Activated CD8-positive, alpha-beta memory T cell treated with anti-CD3 and anti-CD28 coated beads, Interleukin-2, amount 50 U/mL, for 24 hours (primary cell): ENCODE measurements around the gene DGCR2.
"Not testable (repeated sequence)": the region's sequence is repeated elsewhere in the genome, so short reads cannot be mapped to it uniquely, and the experiment has no call there.

Source experiments
- DNase-seq: peaks from one replicate; pipeline ENCODE4 v3.0.0-alpha.2; 2020; ENCODE audit errors: extremely low read depth

DGCR2 gene

DNA sequence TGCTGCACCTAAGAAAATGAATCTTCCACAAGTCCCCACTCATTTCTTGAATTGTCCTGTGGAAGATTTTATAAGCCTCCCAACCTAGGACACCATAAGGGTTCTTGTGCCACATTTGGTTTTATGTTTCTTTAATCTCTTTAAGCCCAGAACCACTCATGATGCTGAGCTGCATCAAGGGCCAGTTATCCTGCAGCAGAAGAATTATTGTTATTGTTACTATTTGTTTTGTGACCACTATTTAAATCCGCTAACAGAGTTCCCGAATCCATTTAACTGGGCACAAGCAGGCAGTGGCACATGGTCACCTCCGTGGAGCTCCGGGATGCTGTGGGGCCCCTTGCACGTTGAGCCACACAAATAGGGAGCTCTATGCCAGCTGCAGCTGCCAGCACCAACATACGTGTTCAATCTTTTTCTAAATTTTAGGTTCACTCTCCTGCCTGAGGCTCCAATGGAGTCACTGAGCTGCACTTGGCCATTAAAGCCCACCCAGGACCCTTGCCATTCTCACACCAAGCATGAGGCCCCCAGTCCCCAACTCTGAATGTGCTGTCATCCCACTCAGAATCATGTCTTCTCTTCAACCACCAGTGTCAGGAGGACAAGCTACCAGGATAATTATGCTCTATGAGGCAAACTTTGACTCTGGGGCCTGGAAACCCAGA, 60.6 kb downstream of the DGCR2 start:
- DNase-seq = no peak

DNA sequence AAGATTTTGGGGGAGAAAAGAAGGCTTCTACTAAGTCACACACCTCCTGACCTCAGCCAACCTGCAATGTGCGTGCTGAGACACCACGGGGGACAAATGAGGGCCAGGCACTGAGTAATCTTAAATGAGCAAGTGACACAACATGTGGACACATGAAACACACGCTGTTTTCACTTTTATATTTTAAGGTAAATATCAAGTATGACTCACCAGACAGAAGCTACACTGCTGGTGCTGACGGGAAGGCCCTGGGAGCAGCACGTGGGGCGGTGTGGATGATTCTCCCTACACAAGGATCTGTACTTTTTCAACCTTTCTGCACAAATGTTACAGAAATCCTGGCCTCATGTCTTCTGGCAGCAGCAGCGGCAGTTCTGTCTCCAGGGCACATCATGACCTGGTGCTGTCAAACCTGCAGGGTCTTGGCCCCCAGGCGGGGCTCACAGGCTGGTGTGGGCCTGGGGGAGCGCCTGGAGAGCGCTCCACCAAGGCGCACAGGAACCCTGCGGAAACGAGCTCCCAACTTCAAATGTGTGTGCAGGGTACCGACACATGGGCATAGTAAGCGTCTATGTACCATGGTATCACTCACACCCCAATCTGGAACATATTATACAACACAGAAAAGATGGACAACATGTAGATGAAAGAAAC, 61.7 kb downstream of the DGCR2 start:
- no peak for DNase-seq

DNA sequence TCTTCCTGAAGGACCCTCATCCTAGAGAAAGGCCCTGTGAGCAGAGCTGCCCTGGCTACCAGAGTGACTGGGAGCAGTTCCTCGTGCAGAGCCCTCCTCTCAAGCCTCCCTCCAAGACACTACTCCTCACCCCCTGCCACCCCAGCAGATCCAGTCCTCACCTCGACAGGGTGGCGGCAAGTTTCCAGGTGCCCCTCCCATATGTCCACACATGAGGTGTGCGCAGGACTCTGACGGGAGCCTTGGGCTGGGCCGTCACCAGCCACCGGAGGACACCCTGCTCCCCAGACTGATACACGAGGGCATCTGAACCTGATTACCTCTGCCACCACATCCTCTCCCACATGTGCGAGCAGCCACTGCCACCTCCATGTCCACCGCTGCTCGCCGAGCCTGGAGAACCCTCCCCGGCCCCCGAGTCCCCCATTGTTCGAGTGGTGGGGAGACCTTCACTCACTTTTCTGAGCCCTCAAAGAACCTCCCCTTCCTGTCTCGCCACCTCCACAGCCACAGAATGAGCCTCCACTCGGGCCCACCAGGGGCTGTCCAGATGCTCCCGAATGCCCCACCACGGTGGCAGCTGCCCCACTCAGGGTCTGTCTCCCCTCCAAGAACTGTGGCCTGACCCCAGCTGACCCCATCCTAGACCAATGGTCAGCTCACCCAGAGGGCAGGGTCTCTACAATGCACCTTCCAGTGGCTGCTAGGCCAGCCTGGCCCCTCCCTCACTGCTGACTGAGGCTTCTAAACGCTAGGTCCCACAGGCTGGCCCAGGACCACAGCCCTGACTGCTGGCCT, 62.5 kb downstream of the DGCR2 start:
- no peak for DNase-seq

DNA sequence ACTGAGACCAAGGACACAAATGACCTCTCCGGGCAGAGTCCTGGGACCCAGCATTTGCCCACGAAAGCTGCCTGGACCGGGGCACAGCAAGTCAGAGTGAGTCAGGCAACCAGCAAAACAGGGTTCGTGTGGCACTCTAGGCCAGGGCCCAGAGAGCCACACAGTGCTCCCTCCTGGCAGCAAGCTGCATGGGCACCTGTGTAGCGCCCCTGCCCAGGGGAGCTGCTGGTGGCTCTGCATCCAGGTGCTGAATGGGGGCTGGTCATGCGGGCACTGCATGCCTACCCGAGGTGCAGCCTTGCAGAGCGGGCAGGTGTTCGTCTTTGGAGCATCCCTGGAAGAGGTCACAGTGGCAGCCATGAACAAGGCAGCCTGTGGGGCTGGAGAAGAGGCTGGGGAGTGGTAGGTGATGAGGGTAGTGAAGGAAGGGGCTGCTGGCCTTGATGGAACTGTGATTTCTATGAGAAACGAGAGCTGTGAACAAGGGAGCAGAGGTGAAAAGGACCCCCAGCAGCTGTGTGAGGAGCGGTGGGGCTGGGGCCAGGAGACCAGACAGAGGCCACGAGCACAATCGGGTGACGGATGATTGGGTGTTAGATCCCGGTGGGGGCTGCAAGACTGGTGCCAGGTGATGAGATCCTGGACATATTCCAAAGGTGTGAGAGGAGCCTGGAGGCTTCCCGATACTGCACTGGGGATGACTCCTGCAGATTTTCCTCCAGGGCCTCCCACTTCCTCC, 63.3 kb downstream of the DGCR2 start:
- DNase-seq = no peak

DNA sequence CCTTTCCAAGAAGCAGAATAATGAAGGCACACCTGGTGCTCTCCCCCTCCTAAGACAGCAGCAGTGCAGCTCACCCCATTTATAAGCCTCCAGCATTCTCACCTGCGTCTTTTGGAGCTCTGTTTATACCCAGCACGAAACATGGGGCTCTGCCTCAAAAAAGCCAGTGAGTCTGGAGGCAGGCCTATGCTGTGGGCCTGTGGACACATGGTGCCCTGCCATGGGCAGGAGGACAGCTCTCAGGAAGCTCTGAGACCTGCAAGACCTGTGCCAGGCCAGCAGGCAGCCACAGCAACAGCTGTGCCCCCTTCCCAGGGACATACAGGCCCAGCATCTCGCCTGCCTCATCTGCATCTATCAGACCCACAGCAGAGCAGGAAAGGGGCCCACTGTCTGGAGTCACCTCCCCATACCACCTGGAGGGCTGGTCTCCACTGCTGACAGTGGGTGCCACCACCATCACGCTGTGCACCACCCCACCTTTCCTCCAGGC, 64.2 kb downstream of the DGCR2 start:
- no peak for DNase-seq

DNA sequence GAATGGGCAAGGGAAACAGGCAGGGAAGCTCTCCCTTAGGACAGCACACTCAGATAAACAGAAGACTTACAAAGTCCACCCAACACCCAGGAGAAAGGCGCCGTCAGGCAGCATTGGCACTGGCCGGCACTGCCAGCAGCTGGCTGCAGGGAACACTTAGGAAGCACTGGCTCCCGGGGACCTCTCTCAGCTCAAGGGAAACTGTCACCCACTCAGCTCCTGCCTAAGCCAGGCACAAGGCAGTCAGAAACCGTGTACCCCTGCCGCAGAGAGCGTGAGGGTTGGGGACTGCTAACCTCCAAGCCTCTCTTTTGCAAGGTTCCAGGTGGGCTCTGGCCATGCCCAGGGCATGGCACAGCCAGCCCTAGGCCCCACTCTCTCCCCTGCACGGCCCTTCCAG, 64.7 kb downstream of the DGCR2 start:
- DNase-seq = no peak

DNA sequence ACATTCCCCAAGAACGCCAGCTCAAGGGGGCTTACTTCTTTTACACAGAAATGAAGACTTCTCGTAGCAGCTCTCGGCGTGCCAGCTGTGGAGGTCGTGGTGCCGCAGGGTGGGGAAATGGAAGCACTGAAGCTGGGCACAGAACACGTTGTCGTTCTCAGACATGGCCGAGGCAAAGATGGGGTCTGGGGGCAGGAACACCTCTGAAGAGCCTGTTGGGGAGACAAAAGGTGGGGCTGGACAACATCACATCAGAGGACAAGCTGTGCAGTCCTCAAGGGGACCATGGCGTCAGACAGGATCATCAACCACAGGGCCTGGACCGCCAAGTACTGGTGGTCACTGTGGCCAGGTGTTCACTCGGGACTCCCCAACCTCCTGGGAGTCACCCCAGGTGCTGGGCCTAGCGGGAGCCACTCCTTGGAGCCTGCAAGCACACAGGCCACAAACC, 65.2 kb downstream of the DGCR2 start:
- DNase-seq = no peak

DNA sequence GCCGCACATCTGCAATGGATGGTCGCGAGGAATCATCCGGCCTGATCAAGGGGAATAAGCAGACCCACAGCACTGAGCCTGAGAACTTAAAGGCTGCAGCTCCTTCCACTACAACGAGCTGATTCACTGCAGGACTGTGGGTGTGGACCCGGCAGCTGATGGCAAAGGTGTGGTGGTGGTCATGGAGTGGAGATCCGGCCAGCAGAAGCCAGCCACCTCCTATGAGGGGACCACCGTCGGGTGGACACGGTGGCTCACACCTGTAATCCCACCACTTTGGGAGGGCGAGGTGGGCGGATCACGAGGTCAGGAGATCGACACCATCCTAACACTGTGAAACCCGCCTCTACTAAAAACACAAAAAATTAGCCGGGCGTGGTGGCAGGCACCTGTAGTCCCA, 66.4 kb downstream of the DGCR2 start:
- no peak for DNase-seq

DNA sequence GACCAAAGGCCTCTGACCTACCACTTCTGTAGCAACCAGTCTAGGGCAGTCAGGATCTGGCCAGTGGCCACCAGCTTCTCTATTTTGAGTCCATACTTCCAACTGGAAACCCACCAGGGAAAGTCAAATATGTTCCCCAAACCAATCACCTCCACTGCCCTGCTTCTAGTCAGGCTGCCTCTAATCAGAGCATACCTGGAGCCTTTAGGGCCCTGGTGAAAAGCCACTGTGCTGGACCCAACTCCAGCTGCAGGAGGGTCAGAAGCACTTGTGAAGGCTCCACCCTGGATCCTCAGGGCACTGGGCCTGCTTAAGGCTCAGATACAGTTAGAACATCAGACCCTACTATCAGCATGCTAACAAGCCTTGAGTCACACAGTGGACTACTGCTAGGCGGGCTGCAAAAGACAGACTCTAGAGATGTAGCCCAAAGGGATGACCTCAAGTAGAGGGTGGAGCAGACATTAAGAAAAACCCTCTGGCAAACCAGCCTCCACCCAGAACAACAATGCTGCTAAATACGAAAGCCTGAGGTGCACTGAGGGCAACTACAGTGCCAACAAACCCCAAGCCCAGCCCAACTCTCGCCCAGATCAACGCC, 69.2 kb downstream of the DGCR2 start:
- no peak for DNase-seq

DNA sequence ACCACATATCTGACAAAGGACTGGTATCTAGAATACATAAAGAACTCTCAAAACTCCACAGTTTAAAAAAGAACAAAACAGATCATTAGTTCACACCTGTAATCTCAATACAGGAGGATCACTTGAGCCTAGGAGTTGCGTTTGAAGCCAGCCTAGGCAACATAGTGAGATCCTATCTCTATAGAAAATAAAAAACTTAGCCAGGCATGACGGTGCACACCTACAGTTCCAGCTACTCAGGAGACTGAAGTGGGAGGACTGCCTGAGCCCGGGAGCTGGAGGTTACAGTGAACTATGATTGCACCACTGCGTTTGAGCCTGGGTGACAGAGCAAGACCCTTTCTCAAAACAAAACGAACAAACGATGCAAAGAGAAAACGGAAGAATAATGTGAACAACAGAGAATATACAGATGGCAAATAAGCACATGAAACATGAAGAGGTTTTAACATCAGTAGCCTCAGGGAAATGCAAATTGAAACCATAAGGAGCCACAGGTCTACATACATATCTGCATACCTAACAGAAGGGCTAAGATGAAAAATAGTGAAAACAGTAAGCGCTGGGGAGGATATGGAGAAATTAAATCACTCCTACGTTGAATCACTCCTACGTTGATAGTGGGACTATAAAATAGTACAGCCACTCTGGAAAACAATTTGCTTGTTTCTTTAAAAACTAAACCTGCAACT, 70.7 kb downstream of the DGCR2 start:
- DNase-seq = no peak

DNA sequence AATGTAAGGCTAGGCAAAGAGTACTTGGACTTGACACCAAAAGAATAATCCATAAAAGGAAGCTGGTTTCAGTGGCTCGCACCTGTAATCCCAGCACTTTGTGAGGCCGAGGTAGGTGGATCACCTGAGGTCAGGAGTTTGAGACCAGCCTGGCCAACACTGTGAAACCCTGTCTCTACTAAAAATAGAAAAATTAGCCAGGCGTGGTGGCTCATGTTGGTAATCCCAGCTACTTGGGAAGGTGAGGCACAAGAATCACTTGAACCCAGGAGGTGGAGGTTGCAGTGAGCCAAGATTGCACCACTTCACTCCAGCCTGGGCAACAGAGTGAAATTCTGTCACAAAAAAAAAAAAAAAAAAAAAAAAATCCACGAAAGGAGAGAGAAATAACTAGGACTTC, 71.4 kb downstream of the DGCR2 start:
- DNase-seq = not testable (repeated sequence)

DNA sequence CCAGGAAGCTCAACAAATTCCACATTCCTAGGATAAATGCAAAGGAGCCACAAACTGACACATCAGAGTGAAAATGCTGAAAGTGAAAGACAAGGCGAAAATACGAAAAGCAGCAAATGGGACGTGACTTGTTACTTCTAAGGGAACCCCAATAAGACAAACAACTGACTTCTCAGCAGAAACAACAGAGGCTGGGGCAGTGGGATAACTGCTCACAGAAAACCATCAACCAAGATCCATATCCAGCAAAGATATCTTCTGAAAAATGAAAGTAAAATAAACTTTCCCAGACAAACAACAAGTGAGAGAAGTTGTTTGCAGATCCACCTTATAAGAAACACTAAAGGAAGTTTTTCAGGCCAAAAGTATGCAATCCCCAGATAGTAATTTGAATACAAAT, 72.1 kb downstream of the DGCR2 start:
- DNase-seq = no peak

DNA sequence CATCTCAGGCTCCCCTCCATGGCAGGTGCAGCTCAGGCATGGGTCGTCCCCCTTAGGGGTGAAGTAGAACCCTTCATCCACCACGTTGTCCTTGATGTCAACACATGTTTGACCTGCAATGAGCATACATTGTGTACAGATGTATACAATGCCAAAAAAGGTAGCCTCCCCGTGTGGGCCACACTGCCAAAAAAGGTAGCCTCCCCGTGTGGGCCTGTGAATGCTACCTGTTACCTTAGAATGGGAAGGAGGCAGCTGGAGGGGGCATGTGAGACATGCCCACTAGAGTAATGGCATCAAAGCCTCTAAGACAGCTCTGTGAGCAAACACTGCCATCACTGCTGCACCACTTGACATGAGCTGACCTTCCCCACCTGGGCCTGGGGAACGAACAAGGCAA, 73.7 kb downstream of the DGCR2 start:
- no peak for DNase-seq

DNA sequence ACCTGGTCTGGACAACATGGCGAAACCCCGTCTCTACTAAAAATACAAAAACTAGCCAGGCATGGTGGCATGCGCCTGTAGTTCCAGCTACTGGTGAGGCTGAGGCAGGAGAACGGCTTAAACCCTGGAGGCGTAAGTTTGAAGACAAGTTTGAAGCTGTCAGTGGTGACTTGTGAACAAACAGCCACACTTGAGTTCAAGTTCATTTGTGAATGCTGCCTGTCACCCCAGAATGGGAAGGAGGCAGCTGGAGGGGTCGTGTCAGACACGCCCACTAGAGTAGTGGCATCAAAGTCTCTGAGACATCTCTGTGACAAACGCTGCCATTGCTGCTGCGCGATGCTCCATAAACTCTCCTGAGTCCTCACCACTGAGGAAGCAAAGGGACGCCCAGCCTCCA, 74.2 kb downstream of the DGCR2 start:
- no peak for DNase-seq

DNA sequence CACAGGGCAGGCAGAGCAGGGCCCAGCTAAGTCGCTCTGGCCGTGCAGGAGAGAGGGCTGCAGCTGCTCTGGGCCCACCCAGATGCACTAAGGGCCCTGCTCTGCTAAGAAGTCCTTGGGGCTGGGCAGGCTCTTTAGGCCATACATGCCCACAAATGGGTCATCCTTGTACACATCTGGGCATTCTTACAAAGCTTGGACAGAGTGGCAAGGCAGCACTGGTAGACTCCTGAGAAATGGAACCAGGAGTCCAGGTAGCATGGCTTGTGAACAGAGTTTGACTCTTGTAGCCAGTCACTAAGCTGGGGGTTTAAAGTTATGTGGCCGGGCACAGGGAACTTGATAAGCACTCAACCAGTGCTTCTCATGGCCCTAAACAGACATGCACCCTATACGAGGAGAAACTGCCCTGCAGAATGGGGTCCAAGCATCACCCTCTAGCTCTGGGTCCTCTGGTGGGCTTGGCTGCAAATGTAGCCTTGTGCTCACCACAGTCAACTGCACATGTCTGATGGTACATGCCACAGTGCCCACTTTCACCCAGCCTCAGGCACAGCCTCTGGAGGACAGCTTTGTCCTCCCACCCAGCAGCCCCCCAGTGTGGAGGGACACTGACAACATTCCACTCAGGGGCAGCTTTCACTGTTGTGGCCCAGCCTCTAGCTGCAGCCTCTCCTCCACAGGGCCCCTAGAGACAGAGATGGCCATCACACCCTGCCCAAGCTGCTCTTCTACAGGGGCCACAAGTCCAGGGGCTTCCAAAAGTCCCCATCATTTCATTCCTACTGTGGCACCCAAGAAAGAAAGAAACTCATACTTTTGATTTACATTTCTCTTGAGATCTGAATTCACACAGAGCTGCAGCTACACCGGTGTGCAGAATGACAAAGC, 75.2 kb downstream of the DGCR2 start:
- no peak for DNase-seq

DNA sequence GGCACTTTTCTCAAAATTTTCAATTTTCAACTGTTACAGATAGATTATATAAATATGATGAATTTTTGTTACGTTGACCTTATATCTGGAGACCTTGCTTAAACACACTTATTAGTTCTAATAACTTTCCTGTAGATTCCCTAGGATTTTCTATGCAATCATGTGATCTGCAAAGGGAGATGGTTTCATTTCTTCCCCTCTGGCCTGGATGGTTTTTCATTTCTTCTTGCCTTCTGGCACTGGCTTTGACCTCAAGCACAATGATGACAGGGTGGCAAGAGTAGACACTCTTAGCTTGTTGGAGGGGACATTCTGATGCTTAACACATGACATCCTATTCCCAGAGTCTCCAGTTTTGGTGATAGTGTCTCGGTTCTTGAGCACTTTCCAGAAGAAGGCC, 75.9 kb downstream of the DGCR2 start:
- no peak for DNase-seq

DNA sequence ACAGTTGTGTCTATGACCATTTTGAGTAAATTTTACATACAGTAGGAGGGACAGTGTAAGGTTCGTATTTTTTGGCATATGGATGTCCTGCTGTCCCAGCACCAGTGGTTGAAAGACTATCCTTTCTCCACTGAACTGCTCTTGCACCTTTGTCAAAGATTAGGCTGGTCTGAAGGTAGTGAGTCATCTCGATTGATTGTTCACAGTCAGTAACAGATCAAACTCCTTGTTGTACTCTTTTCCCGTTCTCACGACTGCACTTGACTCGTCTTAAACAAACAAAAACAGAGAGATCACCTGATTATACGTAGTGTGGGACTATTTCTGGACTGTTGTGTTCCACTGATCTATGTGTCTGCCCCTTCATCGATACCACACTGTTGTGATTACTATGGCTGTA, 77.1 kb downstream of the DGCR2 start:
- no peak for DNase-seq

DNA sequence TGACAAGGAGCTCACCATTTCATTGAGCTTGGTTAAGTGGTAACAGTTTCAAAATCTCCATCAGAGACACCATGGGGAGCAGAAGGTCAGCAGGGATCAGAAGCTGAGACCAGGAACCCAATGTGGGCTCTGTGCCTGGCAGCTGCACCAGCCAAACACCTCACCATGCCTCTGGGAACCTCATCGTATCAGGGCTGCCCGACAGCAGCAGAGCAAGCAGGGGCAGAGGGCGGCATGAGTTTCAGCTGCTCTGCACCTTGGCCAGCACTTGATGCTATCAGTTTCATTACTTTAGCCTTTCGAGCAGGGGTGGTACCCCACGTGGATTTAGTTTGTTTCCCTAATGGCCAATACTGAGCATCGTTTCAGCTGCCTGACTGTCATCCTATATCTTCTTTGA, 77.8 kb downstream of the DGCR2 start:
- no peak for DNase-seq

DNA sequence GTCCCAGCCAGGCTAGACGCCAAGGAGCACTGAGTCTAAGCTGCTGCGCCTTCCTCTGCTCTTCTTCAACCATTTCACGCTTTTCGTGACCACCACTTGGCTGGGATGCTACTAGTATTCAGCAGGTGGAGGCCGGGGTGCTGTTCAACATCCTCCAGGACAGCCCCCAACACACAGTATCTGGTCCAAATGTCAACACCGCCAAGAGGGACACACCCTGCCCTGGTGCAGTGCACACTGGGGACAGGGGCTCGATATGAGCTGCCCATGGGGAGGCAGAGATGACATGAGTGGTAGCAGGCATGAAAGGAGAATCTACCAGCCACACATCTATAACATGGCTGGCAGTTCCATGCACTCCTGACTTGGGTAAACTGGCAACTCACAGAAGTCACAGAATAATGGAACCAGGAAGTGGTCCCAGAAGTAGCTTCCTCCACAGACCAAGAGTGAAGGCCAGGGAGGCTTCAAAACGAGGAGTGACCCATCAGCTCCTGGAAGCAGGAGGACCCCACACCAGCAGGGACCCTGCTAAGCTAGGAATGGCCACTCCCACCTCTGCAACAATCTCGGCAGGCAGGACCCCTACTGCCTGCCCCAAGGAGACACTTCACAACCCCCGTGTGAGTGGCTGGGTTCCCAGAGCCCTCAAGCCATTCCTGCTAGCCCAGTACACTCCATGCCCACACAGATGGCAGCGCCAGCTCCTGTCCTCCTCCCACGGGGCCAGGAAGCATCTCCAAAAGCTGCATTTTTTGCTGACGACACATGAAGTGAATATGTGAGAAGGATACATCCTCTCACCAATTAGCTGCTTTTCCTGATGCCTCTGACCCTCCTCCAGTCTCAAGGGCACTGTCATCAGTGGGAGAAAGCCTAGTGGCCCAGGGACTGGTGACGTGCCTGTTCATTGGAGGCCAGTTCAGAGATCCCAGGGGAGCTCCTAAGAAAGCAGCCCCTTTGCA, 78.8 kb downstream of the DGCR2 start:
- DNase-seq = no peak
